GM19099 (cell line): ENCODE data around the gene EPM2A.

Source experiments
- POLR2A ChIP-seq: IDR thresholded peaks from 3 replicates; pipeline ENCODE4 v1.6.1; 2011; ENCODE audit warnings: low read depth; ENCODE audit not compliant: insufficient read length; ENCODE audit errors: extremely low read depth

EPM2A gene

DNA sequence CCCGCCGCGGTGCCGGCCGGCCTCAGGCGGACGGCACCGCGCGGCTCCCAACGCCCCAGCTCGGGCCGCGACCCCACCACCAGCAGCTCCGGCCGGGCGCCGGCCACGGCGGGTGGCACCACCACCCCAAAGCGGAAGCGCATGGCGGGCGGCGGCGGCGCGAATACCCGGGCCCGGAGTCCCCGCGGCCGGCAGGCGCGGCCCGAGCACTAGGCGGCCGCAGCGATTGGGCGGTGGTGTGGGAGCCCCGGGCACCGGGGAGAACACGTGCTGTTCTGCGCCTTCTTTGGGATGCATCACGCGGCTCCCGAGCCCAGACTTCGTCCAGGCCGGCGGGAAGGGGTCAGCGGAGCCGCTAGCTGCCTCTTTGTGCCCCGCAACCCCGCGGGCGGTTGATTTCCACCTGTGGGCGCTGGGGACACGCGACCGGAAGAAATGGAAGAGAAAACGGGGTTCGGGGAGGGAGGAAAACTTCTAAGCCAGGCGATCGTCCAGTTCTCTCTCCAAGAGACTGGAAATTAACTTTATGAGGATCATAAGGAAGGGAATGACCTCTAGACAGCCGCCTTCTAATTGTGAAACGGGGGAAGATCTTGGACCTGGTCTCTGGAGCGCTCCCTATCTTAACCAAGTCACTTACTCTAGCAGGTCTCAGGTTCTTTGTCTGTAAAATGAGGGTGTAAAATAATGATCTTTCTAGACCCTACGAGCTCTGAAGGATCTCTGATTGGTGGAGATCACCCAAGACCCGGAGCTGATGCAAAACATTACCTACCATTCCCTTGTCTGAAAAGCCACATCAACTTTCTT lies at the start of gene EPM2A:
Gene EPM2A (minus strand): TSS at position 165 of the 810 bp plus-strand sequence. CDS start 22 bp downstream, at position 143.
- TF ChIP-seq POLR2A = peak; percentile 71

DNA sequence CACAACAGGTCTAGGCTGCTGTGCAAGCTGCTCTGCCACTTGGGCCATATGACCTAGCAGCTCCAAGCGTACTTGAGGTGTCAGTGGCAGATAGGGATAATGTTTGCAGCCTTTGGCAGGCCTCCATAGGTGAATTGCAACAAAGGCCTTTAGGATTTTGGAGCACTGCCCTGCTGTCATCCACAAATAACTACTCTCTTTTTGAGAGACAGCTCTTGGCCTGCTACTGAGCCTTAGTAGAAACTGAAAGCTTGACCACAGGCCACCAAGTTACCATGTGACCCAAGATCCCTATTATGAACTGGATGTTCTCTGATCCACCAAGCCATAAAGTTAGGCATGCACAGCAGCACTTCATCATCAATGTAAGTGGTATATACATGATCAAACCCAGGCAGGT lies 49.4 kb upstream of the EPM2A start:
- TF ChIP-seq POLR2A = no peak

DNA sequence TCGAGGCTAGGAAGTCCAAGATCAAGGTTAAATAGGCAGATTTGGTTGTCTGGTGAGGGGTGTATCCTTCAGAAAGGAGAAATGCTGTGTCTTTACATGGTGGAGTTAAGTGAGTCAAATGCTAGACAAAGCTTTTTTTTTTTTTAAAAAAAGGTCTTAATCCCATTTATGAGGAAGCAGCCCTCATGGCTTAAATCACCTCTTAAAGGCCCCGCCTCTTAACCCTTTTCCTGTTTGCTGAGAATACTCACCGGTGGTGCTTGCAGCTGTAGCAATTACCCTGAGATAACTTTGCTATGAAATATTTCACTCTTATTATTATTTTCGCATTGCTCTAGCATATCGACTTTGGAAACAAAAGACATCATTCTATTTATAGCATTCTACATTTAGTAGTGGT lies 48.5 kb upstream of the EPM2A start:
- TF ChIP-seq POLR2A = no peak

DNA sequence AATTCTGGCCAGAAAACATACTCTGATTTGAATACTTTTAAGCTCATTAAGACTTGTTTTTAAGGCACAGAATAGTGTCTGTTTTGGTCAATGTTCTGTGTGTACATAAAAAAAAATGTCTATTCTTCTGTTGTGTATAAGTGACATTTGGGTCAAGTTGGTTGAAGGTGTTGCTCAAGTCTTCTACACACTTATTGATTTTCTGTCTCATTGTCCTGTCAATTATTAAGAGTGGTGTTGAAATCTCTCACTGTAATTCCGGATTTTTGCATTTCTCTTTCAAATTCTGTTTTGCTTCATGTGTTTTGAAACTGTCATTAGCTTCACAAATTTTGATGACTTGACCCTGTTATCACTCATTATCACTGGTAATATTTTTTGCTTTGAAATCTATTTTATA lies 37.5 kb upstream of the EPM2A start:
- no peak for TF ChIP-seq POLR2A

DNA sequence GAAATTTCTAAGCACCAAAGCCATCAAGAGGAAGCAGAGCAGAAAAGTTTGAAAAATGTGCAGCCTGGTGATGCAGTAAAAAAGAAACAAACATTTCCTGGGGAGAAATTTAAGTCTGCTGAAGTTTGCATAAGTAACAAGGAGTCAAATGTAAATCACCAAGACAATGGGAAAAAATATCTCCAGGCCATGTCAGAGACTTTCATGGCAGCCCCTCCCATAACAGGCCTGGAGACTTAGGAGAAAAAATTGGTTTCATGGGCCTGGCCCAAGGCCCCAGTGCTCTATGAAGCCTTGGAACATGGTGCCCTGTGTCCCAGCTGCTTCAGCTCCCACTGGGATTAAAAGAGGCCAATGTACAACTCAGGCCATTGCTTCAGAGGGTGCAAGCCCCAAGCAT lies 30.1 kb upstream of the EPM2A start:
- no peak for TF ChIP-seq POLR2A

DNA sequence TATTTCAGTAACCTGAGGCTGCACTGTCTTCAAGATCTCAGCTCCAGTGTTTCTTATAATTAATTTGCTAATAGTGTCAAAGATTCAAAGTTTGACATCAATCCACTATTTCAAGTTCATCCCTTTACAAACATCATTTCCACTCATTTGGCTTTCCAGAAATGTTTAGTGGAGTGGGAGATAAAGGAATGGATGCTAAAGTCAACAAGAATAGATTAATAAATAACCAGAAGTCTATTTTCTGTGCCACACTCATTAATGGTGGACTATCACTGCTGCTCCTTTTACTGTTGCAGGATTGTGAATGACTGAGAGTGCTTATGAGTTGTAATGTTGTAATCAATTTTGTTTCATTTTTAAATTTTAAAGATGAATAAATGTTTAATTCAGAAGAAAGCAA lies 28.4 kb upstream of the EPM2A start:
- no peak for TF ChIP-seq POLR2A

DNA sequence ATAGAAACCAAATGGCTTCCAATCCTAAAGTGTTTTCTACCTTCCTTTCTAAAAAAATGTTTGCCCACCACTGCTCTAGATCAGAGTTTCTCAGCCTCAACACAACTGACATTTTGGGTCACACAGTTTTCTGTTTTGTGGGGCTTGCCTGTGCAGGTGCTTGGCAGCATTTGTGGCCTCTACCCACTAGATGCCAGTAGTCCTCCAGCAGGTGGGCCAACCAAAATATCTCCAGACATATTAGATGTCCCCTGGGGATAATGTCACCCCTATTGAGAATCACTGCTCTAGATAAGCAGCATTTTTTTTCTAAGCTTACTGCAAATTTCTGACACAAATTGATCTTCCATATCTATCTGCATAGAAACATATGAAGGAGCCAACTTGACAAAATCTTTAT lies 26.3 kb upstream of the EPM2A start:
- TF ChIP-seq POLR2A = no peak

DNA sequence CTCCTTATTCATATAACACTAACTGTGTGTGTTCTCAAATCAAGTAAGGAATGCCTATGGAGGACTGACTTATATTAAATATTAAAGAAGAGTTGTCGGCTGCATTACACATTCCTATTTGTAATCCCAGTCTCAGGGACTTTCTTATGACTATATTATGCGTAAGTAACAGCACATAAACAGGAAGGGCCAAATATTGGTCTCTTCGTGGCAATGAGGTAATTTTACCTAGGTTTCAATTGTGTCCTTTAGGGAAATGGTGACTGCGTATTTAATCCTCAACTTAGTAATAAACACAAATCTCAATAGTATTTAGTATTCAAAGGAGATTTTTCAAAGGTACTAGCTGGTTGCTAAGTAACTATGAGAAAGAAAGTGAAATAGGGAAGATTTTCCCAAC lies 22.8 kb upstream of the EPM2A start:
- TF ChIP-seq POLR2A = no peak

DNA sequence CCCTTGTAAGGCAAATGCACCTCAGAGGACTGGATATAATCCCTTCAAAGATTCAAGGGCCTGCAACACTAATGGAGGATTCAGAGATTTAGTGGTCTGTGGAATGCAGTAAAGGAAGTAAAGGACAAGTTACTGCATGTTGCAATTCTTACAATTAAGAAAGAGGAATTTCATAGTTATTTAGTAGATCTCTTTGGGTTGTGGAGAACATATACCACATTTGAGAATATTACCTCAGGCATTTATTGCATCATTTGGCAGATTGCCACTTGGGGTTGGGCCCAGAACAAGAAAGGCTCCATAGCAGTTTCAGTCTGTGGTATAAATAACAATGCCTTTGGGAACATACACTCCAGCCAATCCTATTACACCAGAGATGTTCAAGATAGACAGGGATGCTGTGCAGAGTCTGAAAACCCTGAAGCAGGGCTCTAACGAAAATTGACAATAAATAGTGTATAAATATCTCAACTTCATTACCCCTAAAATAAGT lies 20.9 kb upstream of the EPM2A start:
- no peak for TF ChIP-seq POLR2A

- no peak for TF ChIP-seq POLR2A
Observed at GRCh38 chr6:145755682-145756081, 20.4 kb upstream of the EPM2A start.

GRCh38 chr6:145752638-145753037 lies 17.3 kb upstream of the EPM2A start:
- no peak for TF ChIP-seq POLR2A

- TF ChIP-seq POLR2A = no peak
Observed at GRCh38 chr6:145749632-145750031, 14.3 kb upstream of the EPM2A start.

GRCh38 chr6:145745861-145746260 lies 10.5 kb upstream of the EPM2A start:
- no peak for TF ChIP-seq POLR2A

- TF ChIP-seq POLR2A = no peak
Observed at GRCh38 chr6:145744619-145745018, 9.3 kb upstream of the EPM2A start.

DNA sequence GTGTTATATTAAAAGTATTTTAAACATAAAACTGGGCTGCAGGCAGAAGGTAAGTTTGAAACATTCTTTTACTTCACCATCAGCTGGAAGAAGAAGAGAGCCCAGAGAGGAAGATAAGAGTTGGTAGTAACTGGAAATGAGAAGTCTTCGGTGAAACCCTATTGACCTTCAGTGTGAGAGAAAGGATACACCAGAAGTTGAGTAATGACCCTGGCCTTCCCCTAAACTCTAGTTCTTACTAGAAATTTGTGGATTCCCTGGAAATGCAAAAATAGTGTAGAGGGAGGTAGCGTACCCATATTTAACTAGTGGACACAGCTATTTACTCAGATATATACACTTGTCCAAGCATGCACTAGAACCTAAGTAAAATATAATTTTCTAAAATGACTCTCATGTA lies 8.0 kb upstream of the EPM2A start:
- no peak for TF ChIP-seq POLR2A

DNA sequence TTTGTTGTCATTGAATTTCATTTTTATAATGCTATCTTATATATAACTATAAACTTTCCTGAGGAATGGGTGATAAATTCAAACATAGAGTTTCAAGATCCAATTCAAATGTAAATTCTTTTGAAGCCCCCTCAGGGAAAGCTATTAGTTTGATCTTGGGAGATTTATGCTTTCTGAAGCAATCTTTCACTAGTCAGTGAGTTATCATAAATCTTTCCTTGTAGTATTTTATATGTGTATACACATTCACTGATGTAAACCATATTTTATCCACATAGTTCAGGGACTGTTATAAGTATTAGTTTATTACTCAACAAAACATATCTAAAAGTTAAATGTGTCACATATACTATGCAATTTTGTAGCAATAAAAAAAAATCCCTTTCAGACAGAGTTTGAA lies 2.9 kb upstream of the EPM2A start:
- no peak for TF ChIP-seq POLR2A

DNA sequence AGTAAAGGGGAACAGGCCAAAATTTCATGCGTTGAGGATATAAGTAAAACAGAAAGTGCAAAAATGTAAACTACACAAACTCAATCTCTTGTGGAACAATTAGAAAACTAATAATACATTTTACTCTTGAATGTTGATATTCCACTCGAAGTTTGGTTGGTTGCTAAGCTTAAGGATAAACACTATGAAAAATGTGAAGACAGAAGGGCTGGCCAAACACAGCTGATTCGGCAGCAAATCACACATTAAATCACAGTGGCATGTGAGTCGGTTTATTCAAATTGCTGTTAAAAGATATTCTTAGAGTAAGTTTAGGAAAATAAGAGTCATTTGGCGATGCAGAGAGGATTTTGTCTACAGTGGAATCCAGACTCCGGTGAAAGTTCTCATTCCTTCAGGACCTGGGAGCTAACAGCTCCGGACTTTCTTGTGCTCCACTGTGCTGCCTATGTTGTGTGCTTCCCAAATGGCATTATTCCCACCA lies 1.4 kb upstream of the EPM2A start:
- TF ChIP-seq POLR2A = no peak

GRCh38 chr6:145734486-145735355 lies 599 bp downstream of the EPM2A start:
- peak; percentile 75 for TF ChIP-seq POLR2A
